Hepatocyte (in vitro differentiated cells): ENCODE results near the gene MTERF4.

Experiments
- CTCF ChIP-seq: fragments of 200-600 bp; sonication (generic); IDR thresholded peaks from 2 replicates; pipeline ENCODE4 v1.5.1; 2016; ENCODE audit warnings: antibody characterized with exemption, mild to moderate bottlenecking; ENCODE audit not compliant: poor library complexity
- EZH2 ChIP-seq: fragments of 200-600 bp; sonication (generic); IDR thresholded peaks from 2 replicates; pipeline ENCODE4 v1.6.1; 2016; ENCODE audit warnings: antibody characterized with exemption, mild to moderate bottlenecking, borderline replicate concordance
- EZH2phosphoT487 ChIP-seq: fragments of 200-600 bp; sonication (generic); IDR thresholded peaks from one replicate; pipeline ENCODE4 v1.6.1; 2018; ENCODE audit warnings: antibody characterized with exemption, mild to moderate bottlenecking, low read depth, moderate library complexity; ENCODE audit not compliant: unreplicated experiment, severe bottlenecking

DNA sequence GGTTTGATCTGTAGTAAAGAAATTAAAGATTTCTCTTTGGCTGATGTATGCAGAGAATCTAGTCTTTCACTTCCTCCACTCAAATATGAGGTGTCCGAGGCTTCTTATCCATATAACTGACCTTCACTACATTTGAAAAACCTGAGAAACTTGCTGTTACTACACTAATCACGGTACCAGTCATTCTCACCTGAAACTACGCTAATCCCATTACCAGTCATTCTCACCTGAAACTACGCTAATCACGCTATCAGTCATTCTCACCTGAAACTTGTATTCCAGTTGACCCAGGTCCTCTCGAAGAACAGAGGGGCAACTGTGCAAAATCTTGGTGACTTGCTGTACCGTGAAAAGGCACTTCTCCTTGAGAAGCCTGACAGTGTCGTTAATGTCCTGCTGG lies 5.1 kb downstream of the MTERF4 start:
- TF ChIP-seq CTCF: no peak
- TF ChIP-seq EZH2: no peak
- TF ChIP-seq EZH2phosphoT487: no peak
